Endothelial cell (in vitro differentiated cells): Measurements from ENCODE around the gene DVL2. TPM values are rescaled to one million over a fixed set of nuclear protein-coding genes. Genes with fewer than 3 reads are reported as not detected.
A peak's percentile ranks its signal among the peaks of the same experiment; 100 is the strongest.

ENCODE experiments used
- DNase-seq: peaks from one replicate; pipeline ENCODE4 v3.0.0; 2021; ENCODE audit warnings: low spot score
- H3K27ac Mint-ChIP-seq: one replicate; pipeline ENCODE4 v1.8.0; 2021; ENCODE audit warnings: mixed read lengths, inconsistent platforms; ENCODE audit not compliant: unreplicated experiment
- H3K27me3 Mint-ChIP-seq: one replicate; pipeline ENCODE4 v1.8.0; 2021; ENCODE audit warnings: mild to moderate bottlenecking, moderate library complexity, mixed read lengths, inconsistent platforms; ENCODE audit not compliant: unreplicated experiment
- H3K36me3 Mint-ChIP-seq: one replicate; pipeline ENCODE4 v1.8.0; 2021; ENCODE audit warnings: mild to moderate bottlenecking, low read depth, mixed read lengths, inconsistent platforms; ENCODE audit not compliant: unreplicated experiment
- H3K4me1 Mint-ChIP-seq: one replicate; pipeline ENCODE4 v1.8.0; 2021; ENCODE audit warnings: mild to moderate bottlenecking, mixed read lengths, inconsistent platforms; ENCODE audit not compliant: unreplicated experiment
- H3K4me3 Mint-ChIP-seq: one replicate; pipeline ENCODE4 v1.8.0; 2021; ENCODE audit warnings: mild to moderate bottlenecking, mixed read lengths, inconsistent platforms; ENCODE audit not compliant: unreplicated experiment
- H3K9me3 Mint-ChIP-seq: one replicate; pipeline ENCODE4 v1.8.0; 2021; ENCODE audit warnings: mixed read lengths, inconsistent platforms; ENCODE audit not compliant: unreplicated experiment
- CTCF ChIP-seq: fragments of 200-600 bp; sonication (generic); IDR thresholded peaks from one replicate; pipeline ENCODE4 v1.5.0; 2021; ENCODE audit warnings: antibody characterized with exemption; ENCODE audit not compliant: unreplicated experiment
- total RNA-seq: library from RNA; stranded (reverse); fragmentation: NEBNext Ultra II Directional; extraction: Animal tissue kit (Norgen Biotek cat#: 25700); gene quantifications from one replicate; pipeline ENCODE4 v1.2.1, GENCODE V29; 2021; ENCODE audit not compliant: unreplicated experiment

Gene DVL2
- total RNA-seq, 1 donor from 2014 or later, result 58.2 TPM

GRCh38 chr17:7253082-7253481 lies 18.8 kb upstream of the DVL2 start:
- H3K9me3 Mint-ChIP-seq, result no peaks in the 10 kb centered on the region
- DNase-seq, result no peak
- H3K27ac Mint-ChIP-seq, result peak overlapping the region; percentile 99
- no peak for TF ChIP-seq CTCF
- H3K4me3 Mint-ChIP-seq, result peak overlapping the region; percentile 93
- H3K27me3 Mint-ChIP-seq, result peaks cover 12% of the 10 kb centered on the region
- H3K4me1 Mint-ChIP-seq, result peaks cover 31% of the 10 kb centered on the region
- H3K36me3 Mint-ChIP-seq, result peaks cover 30% of the 10 kb centered on the region

GRCh38 chr17:7252176-7253043 lies 18.1 kb upstream of the DVL2 start, which contains the start of gene ELP5:
Gene ELP5, plus strand, starts transcription at chr17:7252215. Its CDS starts 336 bp downstream, at chr17:7252551.
- peak within 1 kb of the TSS; percentile 99 for H3K27ac Mint-ChIP-seq
- DNase-seq, result peak; percentile 99
- H3K36me3 Mint-ChIP-seq, result peaks cover 30% of the 10 kb centered on the region
- peak within 1 kb of the TSS; percentile 93 for H3K4me3 Mint-ChIP-seq
- TF ChIP-seq CTCF, result no peak
- H3K9me3 Mint-ChIP-seq, result no peaks in the 10 kb centered on the region
- H3K4me1 Mint-ChIP-seq, result peaks cover 31% of the 10 kb centered on the region
- H3K27me3 Mint-ChIP-seq, result peaks cover 12% of the 10 kb centered on the region

- peak within 1 kb of the TSS; percentile 99 for H3K27ac Mint-ChIP-seq
- peak; percentile 78 for DNase-seq
- peaks cover 28% of the 10 kb centered on the region for H3K36me3 Mint-ChIP-seq
- no peak for TF ChIP-seq CTCF
- H3K4me1 Mint-ChIP-seq, result peaks cover 33% of the 10 kb centered on the region
- H3K9me3 Mint-ChIP-seq, result no peaks in the 10 kb centered on the region
- peak within 1 kb of the TSS; percentile 93 for H3K4me3 Mint-ChIP-seq
- peaks cover 14% of the 10 kb centered on the region for H3K27me3 Mint-ChIP-seq
Observed at GRCh38 chr17:7251661-7252175, 17.4 kb upstream of the DVL2 start, which contains the start of gene CTDNEP1. Gene CTDNEP1, minus strand, starts transcription at chr17:7251734. Its CDS starts 438 bp downstream, at chr17:7251296.

- Mint-ChIP-seq H3K36me3 (peaks cover 30% of the 10 kb centered on the region), H3K27ac (peak overlapping the region; percentile 96), H3K4me3 (peak overlapping the region; percentile 93), H3K4me1 (peaks cover 33% of the 10 kb centered on the region), H3K27me3 (peaks cover 12% of the 10 kb centered on the region), H3K9me3 (no peaks in the 10 kb centered on the region)
- no peak for TF ChIP-seq CTCF
- no peak for DNase-seq
Observed at GRCh38 chr17:7250695-7251627, 16.6 kb upstream of the DVL2 start.
